ENCODE results near the gene ABHD10. TPM values are rescaled to one million over a fixed set of nuclear protein-coding genes. Genes with fewer than 3 reads are reported as not detected.

Gene ABHD10
- total and polyA plus RNA-seq, 10 of the 15 experiments (the other 5 are each of a cell fraction or from before 2014, with no cell fraction given) = 12.3 to 51.0 (median 28.9) TPM

- Histone ChIP-seq H3K4me1 (ENCODE audit: control insufficient read depth, insufficient read depth, low read length) (no peaks in the 10 kb centered on the region), H3K4me3 (no peak overlapping the region), H3K9ac (ENCODE audit: control insufficient read depth, insufficient read depth, low read length) (no peak overlapping the region), H2AFZ (ENCODE audit: control insufficient read depth, low read depth, low read length) (no peak overlapping the region), H3K36me3 (ENCODE audit: control insufficient read depth in 2 of 2, insufficient read depth in 2 of 2, low read length in 1 of 2) (no peaks in the 10 kb centered on the region), H3K79me2 (ENCODE audit: control insufficient read depth, insufficient read depth, low read length) (no peaks in the 10 kb centered on the region), H4K20me1 (ENCODE audit: control insufficient read depth, insufficient read depth) (no peaks in the 10 kb centered on the region), H3K9me3 (replicated peaks; ENCODE audit: control insufficient read depth, insufficient read depth, low read length) (no peaks in the 10 kb centered on the region), H3K27me3 (replicated peaks in 1 of 2; ENCODE audit: control insufficient read depth in 2 of 2, insufficient read depth in 2 of 2, low read length in 1 of 2) (no peaks in the 10 kb centered on the region), H3K4me2 (ENCODE audit: control insufficient read depth, insufficient read depth) (no peak overlapping the region), H3K27ac (ENCODE audit: control insufficient read depth, insufficient read depth) (no peak overlapping the region)
- ATAC-seq = no peak
- intact Hi-C loops (cut with micrococcal nuclease; ENCODE audit: unreplicated experiment) (no loop called here), in situ Hi-C loops (cut with MboI) (no loop called here)
- WGBS (ENCODE audit: insufficient coverage, insufficient replicate concordance, low lambda C conversion rate, missing lambda C conversion rate) = 59% methylated on average over 2 of the region's 2 CpGs
- TF ChIP-seq CREM (IDR thresholded peaks at IDR 0.05; ENCODE audit: low read depth) (no peak), ZBTB40 (IDR thresholded peaks at IDR 0.05; ENCODE audit: borderline replicate concordance) (no peak), MEF2B (IDR thresholded peaks at IDR 0.05; ENCODE audit: partially characterized antibody, poor library complexity, severe bottlenecking) (no peak), SPI1 (IDR thresholded peaks at IDR 0.05; ENCODE audit: borderline replicate concordance, insufficient read depth, low read depth, low read length) (no peak), HDAC6 (IDR thresholded peaks at IDR 0.05; ENCODE audit: unreplicated experiment) (no peak)
- BruUV-seq (replicated peaks) = no TSS peak
- no peak for DNase-seq (ENCODE audit: low read depth, low spot score)
- CTCF ChIA-PET = interaction anchor here (0.7 to 9.8 kb wide), 10 partner anchors 47 to 387 kb away, joined by 3 to 380 read pairs (median 26); no protein-coding TSS in a partner anchor
- RAD21 ChIA-PET (ENCODE audit: unreplicated experiment) = interaction anchor here (1.4 to 10.6 kb wide), 8 partner anchors 14 to 296 kb away, joined by 4 to 177 read pairs (median 25); partner anchors contain the start of genes ABHD10 and PHLDB2
- SMC1A ChIA-PET (ENCODE audit: uncharacterized antibody, unreplicated experiment) = interaction anchor here (0.8 to 23.3 kb wide), 14 partner anchors 11 to 296 kb away, joined by 3 to 424 read pairs (median 5); partner anchors contain the start of genes ABHD10 and PHLDB2
- no peak for FAIRE-seq
- POLR2A ChIA-PET = no interaction called here
These were observed 13.3 kb upstream of the ABHD10 start for GRCh38 chr3:111965484-111965883.

Measured in GM12878 (cell line).